Stomach (tissue), 9 donors: Measurements from ENCODE around the gene CAMSAP1. TPM values are rescaled to one million over a fixed set of nuclear protein-coding genes. Genes with fewer than 3 reads are reported as not detected.

Experiments used
- DNase-seq, 2 donors: peaks; one replicate each; pipeline versions ENCODE4 v3.0.0 to v3.0.0-alpha.2; 2013 to 2019
- H3K27ac ChIP-seq, 5 donors: fragments of 200-600 bp in 4 of 5; sonication (generic) in 4 of 5; one replicate each; pipeline ENCODE4 v1.5.1; 2013 to 2019; ENCODE audit warnings: mild to moderate bottlenecking in 1 of 5, moderate library complexity in 1 of 5
- H3K27me3 ChIP-seq, 3 donors: fragments of 200-600 bp; sonication (generic); one replicate each; pipeline ENCODE4 v1.5.1; 2017 to 2019; ENCODE audit warnings: mixed run types in 1 of 3
- H3K36me3 ChIP-seq, 4 donors: fragments of 200-600 bp; sonication (generic); 1 replicate in 3 of 4; 2 replicates in 1 of 4; pipeline ENCODE4 v1.5.1; 2016 to 2019
- H3K4me1 ChIP-seq, 4 donors: fragments of 200-600 bp; sonication (generic); one replicate each; pipeline ENCODE4 v1.5.1; 2016 to 2019
- H3K4me3 ChIP-seq, 4 donors: fragments of 200-600 bp; sonication (generic) in 3 of 4; one replicate each; pipeline ENCODE4 v1.5.1; 2016 to 2019; ENCODE audit warnings: mild to moderate bottlenecking in 1 of 4
- H3K9me3 ChIP-seq, 4 donors: fragments of 200-600 bp; sonication (generic); one replicate each; pipeline ENCODE4 v1.5.1; 2016 to 2019
- CTCF ChIP-seq, 7 experiments: fragments of 450-650 bp in 4 of 7; fragments of 200-600 bp in 3 of 7; sonication (generic) in 3 of 7; IDR thresholded peaks; one replicate each; pipeline ENCODE4 v1.5.1; 2016 to 2019; ENCODE audit warnings: antibody characterized with exemption in 7 of 7, control low read depth in 2 of 7, mild to moderate bottlenecking in 1 of 7
- EP300 ChIP-seq: sonication (generic); formaldehyde crosslinking; IDR thresholded peaks from one replicate; pipeline ENCODE4 v1.6.1; 2017; ENCODE audit warnings: antibody characterized with exemption
- POLR2A ChIP-seq, 4 donors: fragments of 450-650 bp; IDR thresholded peaks; one replicate each; pipeline ENCODE4 v1.6.1; 2016; ENCODE audit warnings: antibody characterized with exemption in 4 of 4, control low read depth in 2 of 4, mild to moderate bottlenecking in 1 of 4, moderate library complexity in 1 of 4
- POLR2AphosphoS5 ChIP-seq, 3 donors: sonication (generic); formaldehyde crosslinking; IDR thresholded peaks; one replicate each; pipeline ENCODE4 v1.6.1; 2016; ENCODE audit warnings: antibody characterized with exemption in 3 of 3
- WGBS, 5 donors: extraction: QIAGEN DNeasy Blood & Tissue Kit in 3 of 5; methylation state at CpG; one replicate each; pipeline versions ENCODE4 v1.1.5 to v1.1.7; 2013 to 2018; 5-methylcytosine and 5-hydroxymethylcytosine counted together
- intact Hi-C: fragments of 100-400 bp; cut with DNase I; formaldehyde crosslinking; loops from one replicate; pipeline ENCODE4 v1.15.1; 2023; ENCODE audit warnings: low total_unique reads
- polyA plus RNA-seq, 3 donors: library from polyadenylated mRNA; stranded (reverse); fragments of 200-250 nt; gene quantifications; one replicate each; pipeline ENCODE4 v1.2.3, GENCODE V29; 2013
- total RNA-seq, 5 donors: library from RNA; depleted of rRNA; stranded (reverse); fragments of >200 nt; gene quantifications; one replicate each; pipeline versions ENCODE4 v1.1.0 to v1.2.3, GENCODE V29; 2014 to 2016
- donor health status: healthy with polysubstance abuse.
- donor health status: Bipolar disorder and iron deficiency.
- donor health status: healthy.

CAMSAP1 gene
- total and polyA plus RNA-seq, 8 donors, result 2.4 to 238 (median 12.7) TPM

- DNase-seq, result peak in 1 of 2 donors; percentile 14
- Histone ChIP-seq H3K4me3 (no peak overlapping the region), H3K27me3 (no peaks in the 10 kb centered on the region), H3K36me3 (peaks cover 24 to 88% (median 67%) of the 10 kb centered on the region in 4 donors), H3K9me3 (peaks cover 6 to 19% (median 9%) of the 10 kb centered on the region in 4 donors), H3K4me1 (no peaks in the 10 kb centered on the region), H3K27ac (no peak overlapping the region)
- intact Hi-C loops, result no loop called here
- TF ChIP-seq POLR2AphosphoS5 (IDR thresholded peaks at IDR 0.05) (no peak), CTCF (IDR thresholded peaks at IDR 0.05) (no peak), EP300 (no peak), POLR2A (IDR thresholded peaks at IDR 0.05) (no peak)
- 93 to 98% (median 97%) methylated on average over 13 to 14 of the region's 14 CpGs for WGBS, 5 donors
These were observed 81.2 kb downstream of the CAMSAP1 start for GRCh38 chr9:135826188-135826545.

- 90 to 95% (median 94%) methylated on average over 25 of the region's 25 CpGs for WGBS, 5 donors
- no peak overlapping the region for H3K27ac ChIP-seq
- peaks cover 6 to 19% (median 9%) of the 10 kb centered on the region in 4 donors for H3K9me3 ChIP-seq
- TF ChIP-seq POLR2A (IDR thresholded peaks at IDR 0.05), result no peak
- no peak for TF ChIP-seq CTCF (IDR thresholded peaks at IDR 0.05)
- H3K4me1 ChIP-seq, result no peaks in the 10 kb centered on the region
- intact Hi-C loops, result no loop called here
- DNase-seq, result no peak
- peaks cover 27 to 88% (median 72%) of the 10 kb centered on the region in 4 donors for H3K36me3 ChIP-seq
- H3K27me3 ChIP-seq, result no peaks in the 10 kb centered on the region
- H3K4me3 ChIP-seq, result no peak overlapping the region
These were observed 81.7 kb downstream of the CAMSAP1 start for GRCh38 chr9:135825435-135826187.

GRCh38 chr9:135823036-135823435 is 84.3 kb downstream of the CAMSAP1 start:
- no peak overlapping the region for H3K4me3 ChIP-seq
- H3K27ac ChIP-seq, result no peak overlapping the region
- intact Hi-C loops, result no loop called here
- no peaks in the 10 kb centered on the region for H3K4me1 ChIP-seq
- peaks cover 0 to 3% (median 0%) of the 10 kb centered on the region in 4 donors for H3K9me3 ChIP-seq
- WGBS, 5 donors, result 94 to 98% (median 94%) methylated on average over 9 to 12 of the region's 12 CpGs
- TF ChIP-seq POLR2AphosphoS5 (IDR thresholded peaks at IDR 0.05), result no peak
- no peak for TF ChIP-seq CTCF (IDR thresholded peaks at IDR 0.05)
- TF ChIP-seq POLR2A (IDR thresholded peaks at IDR 0.05), result no peak
- no peak for TF ChIP-seq EP300
- H3K36me3 ChIP-seq, result peaks cover 46 to 97% (median 92%) of the 10 kb centered on the region in 4 donors
- H3K27me3 ChIP-seq, result no peaks in the 10 kb centered on the region
- no peak for DNase-seq

GRCh38 chr9:135822374-135822755 is 85.0 kb downstream of the CAMSAP1 start:
- Histone ChIP-seq H3K9me3 (no peaks in the 10 kb centered on the region), H3K27me3 (no peaks in the 10 kb centered on the region), H3K4me1 (no peaks in the 10 kb centered on the region), H3K36me3 (peaks cover 53 to 99% (median 96%) of the 10 kb centered on the region in 4 donors), H3K4me3 (no peak overlapping the region), H3K27ac (no peak overlapping the region)
- 95 to 97% (median 96%) methylated on average over 18 of the region's 18 CpGs for WGBS, 5 donors
- DNase-seq, result peak in 1 of 2 donors; percentile 13
- intact Hi-C loops, result no loop called here
- TF ChIP-seq EP300, result no peak
- no peak for TF ChIP-seq CTCF (IDR thresholded peaks at IDR 0.05)
- TF ChIP-seq POLR2AphosphoS5 (IDR thresholded peaks at IDR 0.05), result no peak
- TF ChIP-seq POLR2A (IDR thresholded peaks at IDR 0.05), result no peak
